Endothelial cell (in vitro differentiated cells): ENCODE data around the gene CCDC201. TPM values are rescaled to one million over a fixed set of nuclear protein-coding genes. Genes with fewer than 3 reads are reported as not detected.
A peak's percentile ranks its signal among the peaks of the same experiment; 100 is the strongest.

Experiments
- DNase-seq: peaks from one replicate; pipeline ENCODE4 v3.0.0; 2021; ENCODE audit warnings: low spot score
- H3K27ac Mint-ChIP-seq: one replicate; pipeline ENCODE4 v1.8.0; 2021; ENCODE audit warnings: mixed read lengths, inconsistent platforms; ENCODE audit not compliant: unreplicated experiment
- H3K27me3 Mint-ChIP-seq: one replicate; pipeline ENCODE4 v1.8.0; 2021; ENCODE audit warnings: mild to moderate bottlenecking, moderate library complexity, mixed read lengths, inconsistent platforms; ENCODE audit not compliant: unreplicated experiment
- H3K36me3 Mint-ChIP-seq: one replicate; pipeline ENCODE4 v1.8.0; 2021; ENCODE audit warnings: mild to moderate bottlenecking, low read depth, mixed read lengths, inconsistent platforms; ENCODE audit not compliant: unreplicated experiment
- H3K4me1 Mint-ChIP-seq: one replicate; pipeline ENCODE4 v1.8.0; 2021; ENCODE audit warnings: mild to moderate bottlenecking, mixed read lengths, inconsistent platforms; ENCODE audit not compliant: unreplicated experiment
- H3K4me3 Mint-ChIP-seq: one replicate; pipeline ENCODE4 v1.8.0; 2021; ENCODE audit warnings: mild to moderate bottlenecking, mixed read lengths, inconsistent platforms; ENCODE audit not compliant: unreplicated experiment
- H3K9me3 Mint-ChIP-seq: one replicate; pipeline ENCODE4 v1.8.0; 2021; ENCODE audit warnings: mixed read lengths, inconsistent platforms; ENCODE audit not compliant: unreplicated experiment
- CTCF ChIP-seq: fragments of 200-600 bp; sonication (generic); IDR thresholded peaks from one replicate; pipeline ENCODE4 v1.5.0; 2021; ENCODE audit warnings: antibody characterized with exemption; ENCODE audit not compliant: unreplicated experiment
- total RNA-seq: library from RNA; stranded (reverse); fragmentation: NEBNext Ultra II Directional; extraction: Animal tissue kit (Norgen Biotek cat#: 25700); gene quantifications from one replicate; pipeline ENCODE4 v1.2.1, GENCODE V29; 2021; ENCODE audit not compliant: unreplicated experiment

CCDC201 gene
- total RNA-seq, 1 donor from 2014 or later, result not detected

- TF ChIP-seq CTCF, result no peak
- peaks cover 14% of the 10 kb centered on the region for H3K27me3 Mint-ChIP-seq
- H3K4me1 Mint-ChIP-seq, result peaks cover 22% of the 10 kb centered on the region
- peak overlapping the region; percentile 5 for H3K4me3 Mint-ChIP-seq
- H3K27ac Mint-ChIP-seq, result no peak overlapping the region
- no peaks in the 10 kb centered on the region for H3K9me3 Mint-ChIP-seq
- DNase-seq, result no peak
- peaks cover 35% of the 10 kb centered on the region for H3K36me3 Mint-ChIP-seq
Measured at GRCh38 chr7:45915606-45916005, 42.7 kb upstream of the CCDC201 start.

- Mint-ChIP-seq H3K27ac (no peak overlapping the region), H3K4me3 (no peak overlapping the region), H3K9me3 (no peaks in the 10 kb centered on the region), H3K36me3 (peaks cover 39% of the 10 kb centered on the region), H3K27me3 (peaks cover 9% of the 10 kb centered on the region), H3K4me1 (peaks cover 16% of the 10 kb centered on the region)
- no peak for TF ChIP-seq CTCF
- DNase-seq, result no peak
Measured at GRCh38 chr7:45914911-45915310, 42.0 kb upstream of the CCDC201 start.

GRCh38 chr7:45912972-45913371 is 40.1 kb upstream of the CCDC201 start:
- no peak for TF ChIP-seq CTCF
- H3K27me3 Mint-ChIP-seq, result peaks cover 5% of the 10 kb centered on the region
- no peaks in the 10 kb centered on the region for H3K9me3 Mint-ChIP-seq
- H3K36me3 Mint-ChIP-seq, result peaks cover 39% of the 10 kb centered on the region
- DNase-seq, result no peak
- H3K27ac Mint-ChIP-seq, result no peak overlapping the region
- H3K4me1 Mint-ChIP-seq, result peaks cover 14% of the 10 kb centered on the region
- H3K4me3 Mint-ChIP-seq, result peak overlapping the region; percentile 24

- Mint-ChIP-seq H3K36me3 (peaks cover 33% of the 10 kb centered on the region), H3K27ac (no peak overlapping the region), H3K27me3 (peaks cover 2% of the 10 kb centered on the region), H3K9me3 (no peaks in the 10 kb centered on the region), H3K4me1 (peaks cover 7% of the 10 kb centered on the region), H3K4me3 (peak overlapping the region; percentile 57)
- DNase-seq, result no peak
- TF ChIP-seq CTCF, result no peak
Measured at GRCh38 chr7:45911311-45911710, 38.4 kb upstream of the CCDC201 start.

- Mint-ChIP-seq H3K9me3 (no peaks in the 10 kb centered on the region), H3K27ac (no peak overlapping the region), H3K36me3 (peaks cover 29% of the 10 kb centered on the region), H3K27me3 (peaks cover 2% of the 10 kb centered on the region), H3K4me1 (peaks cover 7% of the 10 kb centered on the region), H3K4me3 (no peak overlapping the region)
- TF ChIP-seq CTCF, result no peak
- no peak for DNase-seq
Measured at GRCh38 chr7:45910855-45911254, 38.0 kb upstream of the CCDC201 start.
